SH-SY5Y (cell line): Measurements from ENCODE around the gene ARFGEF2.

Source experiments
- GATA2 ChIP-seq: IDR thresholded peaks from 2 replicates; pipeline ENCODE4 v1.6.1; 2011; ENCODE audit warnings: mild to moderate bottlenecking, low read depth, low read length
- GATA3 ChIP-seq: IDR thresholded peaks from 2 replicates; pipeline ENCODE4 v1.6.1; 2011; ENCODE audit warnings: low read depth, mild to moderate bottlenecking, low read length, moderate library complexity

- no peak for TF ChIP-seq GATA2
- no peak for TF ChIP-seq GATA3
Observed at GRCh38 chr20:48875233-48875913, 46.1 kb upstream of the ARFGEF2 start.
